ENCODE measurements around the gene DHRS7B. TPM values are rescaled to one million over a fixed set of nuclear protein-coding genes. Genes with fewer than 3 reads are reported as not detected.

The DHRS7B gene
- total and polyA plus RNA-seq, 2 of the 13 experiments (the other 11 are each of a cell fraction or from before 2014, with no cell fraction given), result 20.0 to 35.8 TPM

DNA sequence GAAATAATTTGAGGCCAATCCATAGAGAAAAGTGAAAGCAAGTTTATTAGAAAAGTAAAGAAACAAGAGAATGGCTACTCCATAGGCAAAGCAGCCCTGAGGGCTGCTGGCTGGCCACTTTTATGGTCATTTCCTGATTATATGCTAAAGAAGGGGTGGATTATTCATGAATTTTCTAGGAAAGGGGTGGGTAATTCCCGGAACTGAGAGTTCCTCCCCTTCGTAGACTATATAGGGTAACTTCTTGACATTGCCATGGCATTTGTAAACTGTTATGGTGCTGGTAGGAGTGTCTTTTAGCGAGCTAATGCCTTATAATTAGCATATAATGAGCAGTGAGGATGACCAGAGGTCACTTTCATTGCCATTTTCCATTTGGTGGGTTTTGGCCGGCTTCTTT is 4.4 kb downstream of the DHRS7B start:
- peaks cover 19% of the 10 kb centered on the region for H3K79me2 ChIP-seq (ENCODE audit: insufficient read depth, low read length)
- no peaks in the 10 kb centered on the region for H3K36me3 ChIP-seq (replicated peaks in 1 of 2; ENCODE audit: control insufficient read depth in 1 of 2, insufficient read depth in 2 of 2, low read length in 2 of 2)
- peaks cover 14% of the 10 kb centered on the region for H3K4me1 ChIP-seq (ENCODE audit: insufficient read depth, low read length)
- ChIA-PET POLR2A (no interaction called here), CTCF (ENCODE audit: low intra/inter-chr PET ratio, low total read pairs) (no interaction called here)
- ATAC-seq, result no peak
- DNase-seq (ENCODE audit: low spot score), result no peak
- no peaks in the 10 kb centered on the region for H3K27me3 ChIP-seq (ENCODE audit: control insufficient read depth in 1 of 2, insufficient read depth in 2 of 2, low read length in 2 of 2)
- intact Hi-C loops (cut with micrococcal nuclease; ENCODE audit: unreplicated experiment) (no loop called here), in situ Hi-C loops (cut with HindIII; ENCODE audit: extremely low pct_ligation_motif_present, low pct_unique_long_range_greater_than_20kb) (no loop called here)
- no peak for FAIRE-seq
- no peaks in the 10 kb centered on the region for H4K20me1 ChIP-seq (ENCODE audit: insufficient read depth, low read length)
- H3K4me2 ChIP-seq (ENCODE audit: low read depth, low read length), result no peak overlapping the region
- H3K4me3 ChIP-seq (replicated peaks in 1 of 3; ENCODE audit: insufficient read depth in 1 of 3, low read depth in 2 of 3, low read length in 3 of 3), result no peak overlapping the region
- BruUV-seq (replicated peaks), result no TSS peak
- WGBS (ENCODE audit: low lambda C conversion rate), result 86% methylated on average over 4 of the region's 4 CpGs
- peaks cover 9% of the 10 kb centered on the region; the same call in 1 of the 2 replicates for H3K9me3 ChIP-seq (ENCODE audit: low read length)
- TF ChIP-seq RFX1 (IDR thresholded peaks at IDR 0.05) (no peak), ZBTB8A (CRISPR knock-in tag; IDR thresholded peaks at IDR 0.05; ENCODE audit: borderline replicate concordance, low read depth) (no peak), RELA (CRISPR knock-in tag; IDR thresholded peaks at IDR 0.05) (no peak), ZNF891 (CRISPR knock-in tag; IDR thresholded peaks at IDR 0.05) (no peak), FOXK1 (CRISPR knock-in tag; IDR thresholded peaks at IDR 0.05; ENCODE audit: borderline replicate concordance, low read depth) (no peak), ZNF562 (CRISPR knock-in tag; IDR thresholded peaks at IDR 0.05; ENCODE audit: borderline replicate concordance) (no peak), TARDBP (CRISPR knock-in tag; IDR thresholded peaks at IDR 0.05) (no peak), ZNF432 (CRISPR knock-in tag; IDR thresholded peaks at IDR 0.05; ENCODE audit: borderline replicate concordance) (no peak), HIVEP1 (CRISPR knock-in tag; IDR thresholded peaks at IDR 0.05) (no peak), ZNF782 (CRISPR knock-in tag; IDR thresholded peaks at IDR 0.05; ENCODE audit: borderline replicate concordance) (no peak), TRIM24 (CRISPR knock-in tag; IDR thresholded peaks at IDR 0.05) (no peak), ZNF724P (CRISPR knock-in tag; IDR thresholded peaks at IDR 0.05; ENCODE audit: borderline replicate concordance) (no peak), ZNF577 (CRISPR knock-in tag; IDR thresholded peaks at IDR 0.05; ENCODE audit: borderline replicate concordance, low read depth) (no peak), LBX2 (CRISPR knock-in tag; IDR thresholded peaks at IDR 0.05; ENCODE audit: borderline replicate concordance) (no peak)
- TF ChIP-seq, protein P1, sequence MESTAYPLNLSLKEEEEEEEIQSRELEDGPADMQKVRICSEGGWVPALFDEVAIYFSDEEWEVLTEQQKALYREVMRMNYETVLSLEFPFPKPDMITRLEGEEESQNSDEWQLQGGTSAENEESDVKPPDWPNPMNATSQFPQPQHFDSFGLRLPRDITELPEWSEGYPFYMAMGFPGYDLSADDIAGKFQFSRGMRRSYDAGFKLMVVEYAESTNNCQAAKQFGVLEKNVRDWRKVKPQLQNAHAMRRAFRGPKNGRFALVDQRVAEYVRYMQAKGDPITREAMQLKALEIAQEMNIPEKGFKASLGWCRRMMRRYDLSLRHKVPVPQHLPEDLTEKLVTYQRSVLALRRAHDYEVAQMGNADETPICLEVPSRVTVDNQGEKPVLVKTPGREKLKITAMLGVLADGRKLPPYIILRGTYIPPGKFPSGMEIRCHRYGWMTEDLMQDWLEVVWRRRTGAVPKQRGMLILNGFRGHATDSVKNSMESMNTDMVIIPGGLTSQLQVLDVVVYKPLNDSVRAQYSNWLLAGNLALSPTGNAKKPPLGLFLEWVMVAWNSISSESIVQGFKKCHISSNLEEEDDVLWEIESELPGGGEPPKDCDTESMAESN (CRISPR knock-in tag; conservative IDR thresholded peaks at IDR 0.05), result no peak
- no peak overlapping the region for H3K27ac ChIP-seq (ENCODE audit: extremely low read length, insufficient read depth, low read length)
- no peak overlapping the region for H2AFZ ChIP-seq (ENCODE audit: low read length)
- H3K9ac ChIP-seq (ENCODE audit: insufficient read depth, low read depth, low read length), result no peak overlapping the region
